Colonic mucosa (tissue), 4 donors: Measurements from ENCODE around the gene AGBL1. TPM values are rescaled to one million over a fixed set of nuclear protein-coding genes. Genes with fewer than 3 reads are reported as not detected.

Experiments
- DNase-seq: peaks from one replicate; pipeline ENCODE4 v3.0.0-alpha.2; 2020
- H3K27ac ChIP-seq: fragments of 200-600 bp; one replicate; pipeline ENCODE4 v1.8.0; 2021
- H3K27me3 ChIP-seq: fragments of 200-600 bp; one replicate; pipeline ENCODE4 v1.8.0; 2021
- H3K36me3 ChIP-seq: fragments of 200-600 bp; one replicate; pipeline ENCODE4 v1.8.0; 2021
- H3K4me1 ChIP-seq: fragments of 200-600 bp; one replicate; pipeline ENCODE4 v1.8.0; 2021; ENCODE audit warnings: mild to moderate bottlenecking
- H3K4me3 ChIP-seq: fragments of 200-600 bp; one replicate; pipeline ENCODE4 v1.8.0; 2021
- H3K9ac ChIP-seq, 2 donors: one replicate each; pipeline ENCODE4 v1.7.0; 2013; ENCODE audit warnings: control low read depth in 2 of 2, low read depth in 2 of 2, low read length in 2 of 2
- H3K9me3 ChIP-seq: fragments of 200-600 bp; one replicate; pipeline ENCODE4 v1.8.0; 2021
- intact Hi-C: fragments of 100-400 bp; cut with DNase I; formaldehyde crosslinking; loops from one replicate; pipeline ENCODE4 v1.14.1; 2022
- total RNA-seq, 2 donors: library from RNA; stranded (reverse); fragmentation: NEBNext Ultra II Directional in 1 of 2; extraction: Animal tissue kit (Norgen Biotek cat#: 25700) in 1 of 2; gene quantifications; one replicate each; pipeline ENCODE4 v1.2.1, GENCODE V29; 2021
- TF ChIP-seq, protein P1 (sequence below): fragments of 200-600 bp; IDR thresholded peaks from one replicate; pipeline ENCODE4 v1.8.0; 2022; ENCODE audit warnings: antibody characterized with exemption, mild to moderate bottlenecking
- donor health status: healthy.
- donor health status: DM: no; HTN: no; CAD: no.
- donor health status: DM: no; HTN: no; CAD: no.

The AGBL1 gene
- total RNA-seq, 2 donors from 2014 or later, result 0.10 to 0.24 TPM

DNA sequence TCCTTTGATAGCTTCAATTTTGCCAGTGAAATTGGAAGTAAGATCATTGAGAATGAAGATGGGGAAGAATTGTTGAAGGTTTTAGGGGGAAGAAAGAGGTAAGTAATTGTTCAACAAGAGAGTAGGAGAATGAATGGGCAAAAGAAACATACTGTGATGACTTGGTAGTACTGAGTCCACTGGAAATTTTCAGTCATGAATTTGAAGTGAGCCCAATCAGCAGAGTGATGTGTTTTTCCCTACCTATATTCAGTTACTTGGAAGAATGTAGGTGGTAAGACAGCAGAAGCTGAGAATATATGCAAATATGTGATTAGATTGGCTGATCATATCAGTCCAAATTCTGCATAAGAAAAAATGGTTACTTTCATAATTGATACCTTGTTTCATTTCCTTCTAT, 569.6 kb downstream of the AGBL1 start:
- intact Hi-C loops, result no loop called here
- no peak for DNase-seq
- no peaks in the 10 kb centered on the region for H3K36me3 ChIP-seq
- H3K9ac ChIP-seq, result no peak overlapping the region
- no peaks in the 10 kb centered on the region for H3K4me1 ChIP-seq
- H3K27ac ChIP-seq, result no peak overlapping the region
- H3K27me3 ChIP-seq, result no peaks in the 10 kb centered on the region
- TF ChIP-seq, protein P1, sequence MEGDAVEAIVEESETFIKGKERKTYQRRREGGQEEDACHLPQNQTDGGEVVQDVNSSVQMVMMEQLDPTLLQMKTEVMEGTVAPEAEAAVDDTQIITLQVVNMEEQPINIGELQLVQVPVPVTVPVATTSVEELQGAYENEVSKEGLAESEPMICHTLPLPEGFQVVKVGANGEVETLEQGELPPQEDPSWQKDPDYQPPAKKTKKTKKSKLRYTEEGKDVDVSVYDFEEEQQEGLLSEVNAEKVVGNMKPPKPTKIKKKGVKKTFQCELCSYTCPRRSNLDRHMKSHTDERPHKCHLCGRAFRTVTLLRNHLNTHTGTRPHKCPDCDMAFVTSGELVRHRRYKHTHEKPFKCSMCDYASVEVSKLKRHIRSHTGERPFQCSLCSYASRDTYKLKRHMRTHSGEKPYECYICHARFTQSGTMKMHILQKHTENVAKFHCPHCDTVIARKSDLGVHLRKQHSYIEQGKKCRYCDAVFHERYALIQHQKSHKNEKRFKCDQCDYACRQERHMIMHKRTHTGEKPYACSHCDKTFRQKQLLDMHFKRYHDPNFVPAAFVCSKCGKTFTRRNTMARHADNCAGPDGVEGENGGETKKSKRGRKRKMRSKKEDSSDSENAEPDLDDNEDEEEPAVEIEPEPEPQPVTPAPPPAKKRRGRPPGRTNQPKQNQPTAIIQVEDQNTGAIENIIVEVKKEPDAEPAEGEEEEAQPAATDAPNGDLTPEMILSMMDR, result no peak
- no peaks in the 10 kb centered on the region for H3K9me3 ChIP-seq
- H3K4me3 ChIP-seq, result no peak overlapping the region

DNA sequence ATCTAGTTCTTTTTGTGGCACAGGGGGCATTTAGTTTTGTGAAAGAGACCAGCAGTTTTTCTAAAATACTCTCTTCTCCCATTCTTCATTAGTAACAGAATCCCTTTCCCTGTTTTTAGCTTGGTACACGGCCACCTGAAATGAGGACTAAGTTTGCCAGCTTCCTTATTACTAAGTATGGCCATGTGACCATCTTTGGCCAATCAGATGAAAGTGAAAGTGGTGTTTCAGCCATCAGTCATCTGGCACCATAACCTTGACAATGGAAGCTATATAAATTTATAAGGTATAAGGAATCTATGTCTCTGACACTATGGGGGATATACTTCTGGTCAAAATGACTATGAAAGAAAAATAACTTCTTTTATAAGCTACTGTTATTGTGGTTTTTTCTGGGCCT, 570.4 kb downstream of the AGBL1 start:
- no peaks in the 10 kb centered on the region for H3K4me1 ChIP-seq
- intact Hi-C loops, result no loop called here
- H3K9me3 ChIP-seq, result no peaks in the 10 kb centered on the region
- TF ChIP-seq, protein P1, result no peak
- H3K27me3 ChIP-seq, result no peaks in the 10 kb centered on the region
- no peaks in the 10 kb centered on the region for H3K36me3 ChIP-seq
- no peak for DNase-seq
- H3K27ac ChIP-seq, result no peak overlapping the region
- no peak overlapping the region for H3K9ac ChIP-seq
- no peak overlapping the region for H3K4me3 ChIP-seq

DNA sequence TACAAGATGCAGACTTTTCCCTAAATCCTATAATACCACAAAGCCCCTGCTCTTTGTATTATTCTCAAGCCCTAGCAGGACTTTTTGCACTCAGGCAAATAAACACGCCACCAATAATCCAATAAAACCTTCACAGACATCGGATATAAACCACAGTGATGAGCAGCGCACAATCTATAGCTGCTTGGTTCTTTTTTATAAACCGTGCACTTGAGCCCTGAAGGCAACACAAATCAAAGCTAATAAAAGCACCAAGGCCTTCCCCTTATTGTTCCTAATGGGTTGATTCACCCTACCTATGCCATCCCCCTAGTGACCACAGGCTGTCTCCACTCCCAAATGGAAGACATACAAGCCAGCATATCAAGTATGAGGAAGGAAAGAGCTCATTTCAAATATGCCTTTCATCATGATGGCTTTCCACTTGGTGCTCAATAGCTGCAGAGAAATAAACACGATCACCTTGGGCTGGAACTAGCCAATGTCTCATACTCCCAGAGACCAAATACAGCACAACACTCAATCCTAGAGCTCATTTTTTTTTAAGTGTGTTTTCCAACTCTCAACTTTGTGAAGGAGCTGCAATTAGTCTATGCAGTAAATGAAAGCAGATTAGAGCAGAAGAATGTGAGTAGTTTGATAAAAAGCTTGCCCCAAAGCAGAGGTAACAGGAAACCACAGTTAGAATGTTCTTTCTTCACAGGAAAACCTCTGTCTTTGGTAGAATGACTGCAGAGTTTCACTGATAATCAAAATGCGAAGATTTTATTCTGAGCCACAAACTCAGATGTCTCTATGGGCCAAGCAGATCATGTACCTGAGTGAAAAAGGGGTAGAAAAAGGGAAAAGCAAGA, 573.9 kb downstream of the AGBL1 start:
- intact Hi-C loops, result no loop called here
- DNase-seq, result no peak
- H3K9me3 ChIP-seq, result no peaks in the 10 kb centered on the region
- no peaks in the 10 kb centered on the region for H3K4me1 ChIP-seq
- TF ChIP-seq, protein P1, result no peak
- H3K36me3 ChIP-seq, result no peaks in the 10 kb centered on the region
- no peaks in the 10 kb centered on the region for H3K27me3 ChIP-seq
- no peak overlapping the region for H3K27ac ChIP-seq
- H3K9ac ChIP-seq, result no peak overlapping the region
- no peak overlapping the region for H3K4me3 ChIP-seq

DNA sequence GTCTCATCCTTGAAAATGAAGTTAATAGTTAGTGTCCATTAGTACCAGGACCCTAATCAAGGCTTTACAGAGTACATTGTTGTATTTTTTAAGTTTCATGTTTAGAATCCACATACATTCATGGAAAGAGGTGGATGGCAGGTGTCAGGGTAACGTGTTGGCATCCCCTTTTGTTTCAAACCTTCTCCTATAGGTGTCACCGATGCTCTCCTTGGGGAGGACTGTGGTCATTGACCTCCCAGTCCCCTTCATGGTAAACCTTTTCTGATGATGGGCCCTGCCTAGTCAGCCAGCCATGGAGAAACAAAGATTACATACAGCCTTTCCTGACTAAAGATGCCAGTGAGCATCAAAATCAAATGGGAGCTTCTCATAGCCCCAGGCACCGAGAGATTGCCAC, 574.8 kb downstream of the AGBL1 start:
- no peaks in the 10 kb centered on the region for H3K9me3 ChIP-seq
- no peak overlapping the region for H3K27ac ChIP-seq
- no peaks in the 10 kb centered on the region for H3K27me3 ChIP-seq
- H3K9ac ChIP-seq, result no peak overlapping the region
- H3K4me1 ChIP-seq, result no peaks in the 10 kb centered on the region
- DNase-seq, result no peak
- TF ChIP-seq, protein P1, result no peak
- H3K4me3 ChIP-seq, result no peak overlapping the region
- intact Hi-C loops, result no loop called here
- no peaks in the 10 kb centered on the region for H3K36me3 ChIP-seq

DNA sequence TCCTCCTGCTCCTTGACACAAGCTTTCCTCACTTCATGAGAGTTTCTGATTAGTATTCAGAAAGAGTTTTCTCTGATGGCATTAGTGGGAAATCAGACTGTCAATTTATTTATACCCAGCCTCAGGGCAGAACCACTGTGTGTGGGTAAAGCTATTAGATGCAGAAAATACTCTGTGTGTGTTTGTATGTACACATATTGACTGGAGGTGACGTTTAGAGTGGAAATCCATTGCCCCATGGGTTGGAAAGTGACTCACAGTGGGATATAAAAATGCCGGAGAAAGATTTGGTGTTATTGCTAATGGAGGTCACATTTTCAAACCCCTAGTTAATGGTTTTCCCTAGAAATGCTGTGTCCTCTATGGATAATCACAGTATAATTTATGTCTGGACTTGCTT, 577.6 kb downstream of the AGBL1 start:
- H3K9ac ChIP-seq, result no peak overlapping the region

More for the DNA sequence above, 577.6 kb downstream of the AGBL1 start:
- Histone ChIP-seq H3K27me3 (no peaks in the 10 kb centered on the region), H3K4me1 (no peaks in the 10 kb centered on the region), H3K36me3 (no peaks in the 10 kb centered on the region), H3K27ac (no peak overlapping the region), H3K9me3 (no peaks in the 10 kb centered on the region), H3K4me3 (no peak overlapping the region)
- no peak for DNase-seq
- intact Hi-C loops, result no loop called here
- TF ChIP-seq, protein P1, result no peak
